GM19025 (cell line): Measurements from ENCODE around the gene ZNF436.

Experiments
- ATAC-seq: cut with Tn5 transposase; IDR thresholded peaks from one replicate; pipeline ENCODE4 v1.9.1; 2021; ENCODE audit warnings: mild to moderate bottlenecking, low read depth, moderate library complexity; ENCODE audit not compliant: unreplicated experiment

ZNF436 gene

GRCh38 chr1:23369335-23370013 is at the start of gene ZNF436:
ZNF436 (minus strand) TSS chr1:23369836; CDS start chr1:23368005, 1,831 bp downstream.
- no peak for ATAC-seq

DNA sequence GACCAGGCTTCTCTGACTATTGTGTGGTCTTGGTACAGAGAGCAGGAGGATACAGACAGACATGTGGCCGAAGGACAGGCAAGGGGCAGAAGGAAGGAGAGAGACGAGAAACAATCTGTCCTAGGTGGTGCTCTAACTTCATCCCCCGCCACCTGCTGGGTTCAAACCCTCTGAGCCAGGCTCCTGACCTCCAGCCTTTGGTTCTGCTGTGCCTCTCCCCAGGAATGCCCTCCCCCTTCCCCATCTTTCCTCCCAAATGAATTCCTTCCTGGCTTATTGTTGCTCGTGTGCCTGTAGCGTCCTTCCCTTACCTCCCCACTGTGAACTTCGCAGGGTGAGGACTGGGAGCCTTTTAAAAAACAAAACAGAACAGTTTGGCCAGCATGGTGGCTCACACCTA is 49.5 kb upstream of the ZNF436 start:
- no peak for ATAC-seq

GRCh38 chr1:23417570-23417969 is 47.9 kb upstream of the ZNF436 start:
- ATAC-seq = no peak

GRCh38 chr1:23416964-23417363 is 47.3 kb upstream of the ZNF436 start:
- no peak for ATAC-seq

GRCh38 chr1:23408797-23409290 is 39.2 kb upstream of the ZNF436 start:
- ATAC-seq = no peak

GRCh38 chr1:23407016-23407630 is 37.5 kb upstream of the ZNF436 start:
- ATAC-seq = no peak

DNA sequence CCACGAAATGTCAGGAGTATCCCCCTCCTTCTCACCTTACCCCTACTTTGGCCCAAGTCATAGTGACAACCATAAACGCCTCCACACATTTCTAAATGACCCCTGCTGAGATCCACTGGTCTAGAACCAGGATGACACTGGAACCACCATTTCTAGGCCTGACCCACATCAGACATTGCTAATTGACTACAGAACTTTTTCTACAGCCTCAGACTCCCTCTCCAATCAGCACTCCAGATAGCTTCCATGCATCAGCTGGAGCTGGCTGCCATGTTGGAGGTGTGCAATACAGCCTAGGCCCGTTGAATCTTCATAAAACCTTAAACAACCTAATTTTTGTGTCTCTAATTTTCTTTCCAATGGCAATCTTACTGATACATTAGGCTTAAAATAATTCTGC is 36.3 kb upstream of the ZNF436 start:
- ATAC-seq = no peak

- ATAC-seq = no peak
Observed at GRCh38 chr1:23403735-23404486, 34.3 kb upstream of the ZNF436 start.

DNA sequence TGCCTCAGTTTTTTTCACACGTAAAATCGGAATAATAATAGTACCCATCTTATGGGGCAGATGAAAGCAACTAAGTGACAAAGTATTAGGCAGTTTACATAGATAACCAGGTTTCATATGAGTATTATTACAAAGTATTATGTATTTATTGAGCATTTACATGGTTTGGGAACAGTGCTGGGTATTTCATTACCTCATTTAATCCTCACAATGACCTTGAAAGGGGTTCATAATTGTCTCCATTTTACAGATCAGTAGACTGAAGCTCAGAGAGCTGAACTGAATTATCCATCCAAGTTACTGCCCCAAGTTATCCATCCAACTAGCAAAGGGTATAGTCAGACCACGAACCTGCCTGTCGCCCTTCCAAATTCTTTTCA is 33.7 kb upstream of the ZNF436 start:
- ATAC-seq = no peak

DNA sequence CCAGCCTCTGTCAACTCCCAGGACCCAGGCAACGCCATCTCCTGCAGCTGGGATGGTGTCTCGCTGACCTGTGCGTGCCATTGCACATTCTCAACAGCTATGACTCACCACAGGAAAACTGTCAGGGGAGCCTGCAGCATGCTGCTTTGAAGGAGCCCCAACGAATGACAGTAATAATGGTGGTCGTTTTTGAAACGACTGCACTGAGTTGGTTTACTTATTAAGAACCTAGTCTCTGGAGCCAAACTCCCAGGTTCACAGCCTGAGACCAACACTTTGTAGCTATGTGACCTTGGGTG is 33.4 kb upstream of the ZNF436 start:
- no peak for ATAC-seq

GRCh38 chr1:23402286-23403037 is 32.8 kb upstream of the ZNF436 start:
- ATAC-seq = no peak

DNA sequence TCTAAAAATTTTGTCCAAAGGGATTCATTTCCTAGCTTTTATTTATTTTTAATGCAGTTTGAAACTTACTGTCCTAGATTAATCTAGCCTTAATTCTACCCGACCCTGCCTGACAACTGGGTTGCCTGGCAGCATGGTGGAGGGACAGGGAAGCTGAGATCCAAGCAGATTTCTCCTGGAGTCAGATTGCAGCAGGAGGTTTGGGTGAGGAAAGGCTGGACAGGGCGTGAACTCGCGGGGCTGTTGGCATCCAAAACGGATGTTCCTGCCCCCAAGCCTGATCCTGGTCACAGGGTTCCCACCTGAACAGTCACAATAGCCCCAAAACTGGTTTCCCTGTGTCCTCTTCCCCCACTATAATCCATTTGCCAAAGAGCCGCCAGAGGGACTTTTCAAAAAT is 31.7 kb upstream of the ZNF436 start:
- ATAC-seq = no peak

- ATAC-seq = no peak
Observed at GRCh38 chr1:23400324-23401114, 30.9 kb upstream of the ZNF436 start.

GRCh38 chr1:23399229-23399628 is 29.6 kb upstream of the ZNF436 start:
- no peak for ATAC-seq

DNA sequence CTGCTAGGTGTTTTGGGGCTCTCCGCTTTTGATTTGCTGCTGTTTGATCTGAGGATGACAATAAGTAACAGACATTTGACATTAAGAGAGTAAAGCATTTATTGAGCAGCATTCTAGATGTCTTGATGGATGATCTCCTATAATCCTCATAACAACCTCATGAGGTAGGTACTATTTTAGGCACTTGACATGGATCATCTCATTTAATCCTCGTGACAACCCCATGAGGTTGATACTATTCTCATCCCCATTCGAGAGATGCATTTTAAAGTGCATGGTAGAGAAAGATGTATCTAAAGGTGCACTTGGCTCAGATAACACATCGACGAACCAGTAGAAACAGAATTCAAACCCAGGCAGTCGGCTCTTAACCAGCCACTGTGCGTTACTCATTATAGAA is 28.3 kb upstream of the ZNF436 start:
- ATAC-seq = no peak

DNA sequence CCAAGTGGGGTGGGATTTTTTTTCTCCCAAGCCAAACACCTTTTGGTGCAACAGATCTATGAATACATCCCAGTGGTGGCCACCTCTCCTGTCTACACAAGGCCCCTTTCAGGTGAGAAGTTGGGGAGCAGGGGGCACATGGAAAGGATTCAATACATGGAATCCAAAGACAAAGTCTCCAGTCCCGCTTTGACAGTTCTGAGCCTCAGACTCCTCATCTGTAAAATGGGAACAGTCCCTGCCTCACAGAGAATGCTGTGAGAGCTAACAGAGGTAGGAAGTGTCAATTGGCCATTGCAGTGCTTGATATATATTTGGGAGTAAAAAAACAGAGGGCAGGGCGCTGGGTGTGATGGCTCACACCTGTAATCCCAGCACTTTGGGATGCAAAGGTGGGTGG is 26.7 kb upstream of the ZNF436 start:
- no peak for ATAC-seq

GRCh38 chr1:23395849-23396248 is 26.2 kb upstream of the ZNF436 start:
- ATAC-seq = no peak

DNA sequence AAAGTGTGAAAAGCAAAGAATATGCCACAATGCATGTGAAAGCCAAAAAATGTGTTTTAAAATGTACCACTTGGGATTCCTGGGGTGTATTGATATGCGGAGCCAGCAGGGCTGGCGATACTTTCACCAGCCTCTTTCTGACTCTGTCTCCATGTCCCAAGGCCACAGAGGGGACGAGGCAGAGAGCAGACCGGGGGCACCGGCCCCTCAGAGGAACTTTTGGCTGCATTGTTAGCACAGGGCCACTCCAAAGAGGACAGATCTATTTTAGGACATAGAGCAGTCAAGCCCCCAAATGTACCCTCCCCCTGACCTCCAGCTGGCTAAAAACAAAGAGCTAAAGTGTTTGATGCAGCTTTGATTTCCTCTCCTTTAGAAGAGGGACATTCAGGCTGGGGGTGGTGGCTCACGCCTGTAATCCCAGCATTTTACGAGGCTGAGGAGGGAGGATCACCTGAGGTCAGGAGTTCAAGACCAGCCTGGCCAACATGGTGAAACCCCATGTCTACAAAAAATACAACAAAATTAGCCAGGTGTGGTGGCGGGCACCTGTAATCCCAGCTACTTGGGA is 25.6 kb upstream of the ZNF436 start:
- no peak for ATAC-seq

- ATAC-seq = no peak
Observed at GRCh38 chr1:23394684-23395083, 25.0 kb upstream of the ZNF436 start.

- ATAC-seq = no peak
Observed at GRCh38 chr1:23394181-23394580, 24.5 kb upstream of the ZNF436 start.
